K562 (cell line): ENCODE data around the gene DHRS13. TPM values are rescaled to one million over a fixed set of nuclear protein-coding genes. Genes with fewer than 3 reads are reported as not detected.
A peak's percentile ranks its signal among the peaks of the same experiment; 100 is the strongest.

ENCODE experiments used
- CBX5 ChIP-seq: IDR thresholded peaks from 2 replicates; pipeline ENCODE4 v1.6.1; 2014; ENCODE audit warnings: low read depth, borderline replicate concordance
- FOS ChIP-seq: IDR thresholded peaks from 3 replicates; pipeline ENCODE4 v1.6.1; 2011; ENCODE audit not compliant: insufficient read length; ENCODE audit errors: extremely low read depth
- FOXJ3 ChIP-seq: sonication (generic); formaldehyde crosslinking; IDR thresholded peaks from 2 replicates; pipeline ENCODE4 v1.4.0; 2020; ENCODE audit warnings: mild to moderate bottlenecking, missing genetic modification reagents
- NCOA4 ChIP-seq: fragments of 450-650 bp; IDR thresholded peaks from 2 replicates; pipeline ENCODE4 v1.6.1; 2018; ENCODE audit warnings: mild to moderate bottlenecking; ENCODE audit not compliant: partially characterized antibody
- NELFE ChIP-seq: IDR thresholded peaks from 2 replicates; pipeline ENCODE4 v1.6.1; 2011; ENCODE audit warnings: mild to moderate bottlenecking; ENCODE audit not compliant: insufficient read depth, insufficient read length
- POLR3A ChIP-seq: IDR thresholded peaks from 2 replicates; pipeline ENCODE4 v1.6.1; 2011; ENCODE audit warnings: borderline replicate concordance, mild to moderate bottlenecking, moderate library complexity; ENCODE audit not compliant: insufficient read length, insufficient read depth; ENCODE audit errors: extremely low read depth
- SMARCB1 ChIP-seq: IDR thresholded peaks from 2 replicates; pipeline ENCODE4 v1.6.1; 2011; ENCODE audit warnings: improper control_type of control experiment, low read depth; ENCODE audit not compliant: insufficient read length
- TAL1 ChIP-seq: fragments of 450-650 bp; IDR thresholded peaks from 2 replicates; pipeline ENCODE4 v1.6.1; 2016; ENCODE audit warnings: mild to moderate bottlenecking
- ZFP1 ChIP-seq: fragments of 450-650 bp; formaldehyde crosslinking; IDR thresholded peaks from 2 replicates; pipeline ENCODE4 v1.4.0; 2020; ENCODE audit warnings: mild to moderate bottlenecking, mixed read lengths
- ZNF431 ChIP-seq: sonication (generic); formaldehyde crosslinking; IDR thresholded peaks from 2 replicates; pipeline ENCODE4 v1.8.0; 2022; ENCODE audit warnings: mild to moderate bottlenecking, missing genetic modification reagents
- ZNF780A ChIP-seq: fragments of 250-450 bp; sonication (Bioruptor Pico); IDR thresholded peaks from 2 replicates; pipeline ENCODE4 v1.5.0; 2021; ENCODE audit warnings: mild to moderate bottlenecking
- polyA plus RNA-seq, 8 experiments: library from polyadenylated mRNA; depleted of rRNA in 4 of 8; stranded (reverse) in 5 of 8; unstranded in 3 of 8; fragments of >200 nt; fragmentation: Nextera tagmentation in 2 of 8; fragmentation: Illumina TruSeq in 1 of 8; extraction: Ambion mirVana in 2 of 8; extraction: Trizol in 1 of 8; gene quantifications; 2 replicates each; pipeline versions ENCODE4 v1.2.1 to v1.2.3, GENCODE V29; 2011 to 2014; ENCODE audit warnings: inconsistent platforms in 1 of 8, missing spikeins in 1 of 8
- total RNA-seq, 7 experiments: library from RNA; depleted of rRNA in 6 of 7; stranded (reverse); fragments of >200 nt in 6 of 7; fragmentation: Illumina TruSeq in 2 of 7; extraction: Trizol in 2 of 7; gene quantifications; 2 replicates each; pipeline versions ENCODE4 v1.2.1 to v1.2.3, GENCODE V29; 2011 to 2021; ENCODE audit warnings: low replicate concordance in 1 of 7
- TF ChIP-seq, protein P1 (sequence below): sonication (generic); formaldehyde crosslinking; IDR thresholded peaks from 2 replicates; pipeline ENCODE4 v1.8.1; 2022; ENCODE audit warnings: missing genetic modification reagents
- TF ChIP-seq, protein P2 (sequence below), 2 experiments: fragments of 450-650 bp; IDR thresholded peaks; 2 replicates each; pipeline ENCODE4 v1.6.1; 2016
- TF ChIP-seq, protein P3 (sequence below): fragments of 150-350 bp; conservative IDR thresholded peaks from 2 replicates; pipeline ENCODE4 v1.6.1; 2014; ENCODE audit warnings: low read length
- TF ChIP-seq, protein P4 (sequence below): fragments of 250-450 bp; sonication (Bioruptor Pico); IDR thresholded peaks from 2 replicates; pipeline ENCODE4 v1.5.0; 2021; ENCODE audit warnings: mild to moderate bottlenecking, borderline replicate concordance
- TF ChIP-seq, protein P5 (sequence below): fragments of 200-800 bp; sonication (Bioruptor generic); IDR thresholded peaks from 2 replicates; pipeline ENCODE4 v1.6.1; 2017; ENCODE audit warnings: missing genetic modification characterization, missing compliant biosample characterization
- TF ChIP-seq, protein P6 (sequence below): sonication (generic); formaldehyde crosslinking; IDR thresholded peaks from 2 replicates; pipeline ENCODE4 v1.5.0; 2020; ENCODE audit warnings: missing genetic modification reagents

The DHRS13 gene
- total and polyA plus RNA-seq, 9 of the 15 experiments (the other 6 are each of a cell fraction or from before 2014, with no cell fraction given), result 0.32 to 52.3 (median 34.3) TPM; not detected in 1

DNA sequence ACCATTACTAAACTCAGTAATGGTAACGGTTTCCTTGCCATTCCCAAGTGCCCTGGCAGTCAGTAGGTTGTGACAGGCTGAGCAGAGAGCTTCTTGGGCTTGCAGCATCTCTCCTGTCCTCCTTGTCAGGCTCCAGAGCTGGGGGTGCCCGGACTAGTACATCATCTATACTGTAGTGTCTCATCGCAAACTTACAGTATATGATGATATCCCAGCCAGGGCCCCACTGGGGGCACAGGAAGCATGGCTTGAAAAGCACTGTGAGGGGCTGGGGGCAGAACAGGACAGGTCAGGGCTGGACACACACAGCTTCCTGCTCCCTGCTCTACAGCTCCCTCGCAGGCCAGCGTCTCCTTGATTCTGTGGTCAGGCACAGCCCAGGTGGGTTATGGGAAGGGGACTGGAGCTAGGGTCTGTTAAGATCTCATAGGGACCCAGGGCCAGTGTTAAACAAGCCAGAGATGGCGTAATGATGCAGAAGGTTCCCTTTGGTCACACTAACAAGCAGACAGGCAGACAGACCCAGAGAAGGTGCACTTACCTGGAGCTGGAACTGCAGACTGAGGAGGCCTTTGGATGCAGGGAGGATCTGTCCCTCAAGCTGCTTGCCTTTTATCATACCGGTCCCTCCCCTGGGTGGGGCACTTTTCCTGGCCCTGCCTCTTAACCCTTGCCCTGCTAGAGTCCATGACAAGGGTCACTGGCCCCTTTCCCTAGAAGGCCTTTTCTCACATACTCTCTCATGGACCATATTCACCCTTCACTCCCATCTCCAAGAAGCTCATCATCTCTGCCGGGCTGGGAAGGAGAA is 41.3 kb downstream of the DHRS13 start (continued):
- TF ChIP-seq FOXJ3 (CRISPR knock-in tag) (no peak), ZFP1 (CRISPR knock-in tag) (no peak), NCOA4 (no peak), TAL1 (0 out of 2 replicates have a peak, but pooled peaks have one; percentile 7), CBX5 (no peak), NELFE (no peak), POLR3A (no peak), SMARCB1 (no peak), FOS (no peak), ZNF431 (CRISPR knock-in tag) (no peak), ZNF780A (CRISPR knock-in tag) (no peak)
- TF ChIP-seq, protein P1, sequence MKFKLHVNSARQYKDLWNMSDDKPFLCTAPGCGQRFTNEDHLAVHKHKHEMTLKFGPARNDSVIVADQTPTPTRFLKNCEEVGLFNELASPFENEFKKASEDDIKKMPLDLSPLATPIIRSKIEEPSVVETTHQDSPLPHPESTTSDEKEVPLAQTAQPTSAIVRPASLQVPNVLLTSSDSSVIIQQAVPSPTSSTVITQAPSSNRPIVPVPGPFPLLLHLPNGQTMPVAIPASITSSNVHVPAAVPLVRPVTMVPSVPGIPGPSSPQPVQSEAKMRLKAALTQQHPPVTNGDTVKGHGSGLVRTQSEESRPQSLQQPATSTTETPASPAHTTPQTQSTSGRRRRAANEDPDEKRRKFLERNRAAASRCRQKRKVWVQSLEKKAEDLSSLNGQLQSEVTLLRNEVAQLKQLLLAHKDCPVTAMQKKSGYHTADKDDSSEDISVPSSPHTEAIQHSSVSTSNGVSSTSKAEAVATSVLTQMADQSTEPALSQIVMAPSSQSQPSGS (CRISPR knock-in tag), result no peak
- TF ChIP-seq, protein P2, sequence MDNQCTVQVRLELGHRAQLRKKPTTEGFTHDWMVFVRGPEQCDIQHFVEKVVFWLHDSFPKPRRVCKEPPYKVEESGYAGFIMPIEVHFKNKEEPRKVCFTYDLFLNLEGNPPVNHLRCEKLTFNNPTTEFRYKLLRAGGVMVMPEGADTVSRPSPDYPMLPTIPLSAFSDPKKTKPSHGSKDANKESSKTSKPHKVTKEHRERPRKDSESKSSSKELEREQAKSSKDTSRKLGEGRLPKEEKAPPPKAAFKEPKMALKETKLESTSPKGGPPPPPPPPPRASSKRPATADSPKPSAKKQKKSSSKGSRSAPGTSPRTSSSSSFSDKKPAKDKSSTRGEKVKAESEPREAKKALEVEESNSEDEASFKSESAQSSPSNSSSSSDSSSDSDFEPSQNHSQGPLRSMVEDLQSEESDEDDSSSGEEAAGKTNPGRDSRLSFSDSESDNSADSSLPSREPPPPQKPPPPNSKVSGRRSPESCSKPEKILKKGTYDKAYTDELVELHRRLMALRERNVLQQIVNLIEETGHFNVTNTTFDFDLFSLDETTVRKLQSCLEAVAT (IDR thresholded peaks at IDR 0.05), result peak; percentile 35 to 89
- TF ChIP-seq, protein P3, sequence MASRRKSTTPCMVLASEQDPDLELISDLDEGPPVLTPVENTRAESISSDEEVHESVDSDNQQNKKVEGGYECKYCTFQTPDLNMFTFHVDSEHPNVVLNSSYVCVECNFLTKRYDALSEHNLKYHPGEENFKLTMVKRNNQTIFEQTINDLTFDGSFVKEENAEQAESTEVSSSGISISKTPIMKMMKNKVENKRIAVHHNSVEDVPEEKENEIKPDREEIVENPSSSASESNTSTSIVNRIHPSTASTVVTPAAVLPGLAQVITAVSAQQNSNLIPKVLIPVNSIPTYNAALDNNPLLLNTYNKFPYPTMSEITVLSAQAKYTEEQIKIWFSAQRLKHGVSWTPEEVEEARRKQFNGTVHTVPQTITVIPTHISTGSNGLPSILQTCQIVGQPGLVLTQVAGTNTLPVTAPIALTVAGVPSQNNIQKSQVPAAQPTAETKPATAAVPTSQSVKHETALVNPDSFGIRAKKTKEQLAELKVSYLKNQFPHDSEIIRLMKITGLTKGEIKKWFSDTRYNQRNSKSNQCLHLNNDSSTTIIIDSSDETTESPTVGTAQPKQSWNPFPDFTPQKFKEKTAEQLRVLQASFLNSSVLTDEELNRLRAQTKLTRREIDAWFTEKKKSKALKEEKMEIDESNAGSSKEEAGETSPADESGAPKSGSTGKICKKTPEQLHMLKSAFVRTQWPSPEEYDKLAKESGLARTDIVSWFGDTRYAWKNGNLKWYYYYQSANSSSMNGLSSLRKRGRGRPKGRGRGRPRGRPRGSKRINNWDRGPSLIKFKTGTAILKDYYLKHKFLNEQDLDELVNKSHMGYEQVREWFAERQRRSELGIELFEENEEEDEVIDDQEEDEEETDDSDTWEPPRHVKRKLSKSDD, result no peak
- TF ChIP-seq, protein P4, sequence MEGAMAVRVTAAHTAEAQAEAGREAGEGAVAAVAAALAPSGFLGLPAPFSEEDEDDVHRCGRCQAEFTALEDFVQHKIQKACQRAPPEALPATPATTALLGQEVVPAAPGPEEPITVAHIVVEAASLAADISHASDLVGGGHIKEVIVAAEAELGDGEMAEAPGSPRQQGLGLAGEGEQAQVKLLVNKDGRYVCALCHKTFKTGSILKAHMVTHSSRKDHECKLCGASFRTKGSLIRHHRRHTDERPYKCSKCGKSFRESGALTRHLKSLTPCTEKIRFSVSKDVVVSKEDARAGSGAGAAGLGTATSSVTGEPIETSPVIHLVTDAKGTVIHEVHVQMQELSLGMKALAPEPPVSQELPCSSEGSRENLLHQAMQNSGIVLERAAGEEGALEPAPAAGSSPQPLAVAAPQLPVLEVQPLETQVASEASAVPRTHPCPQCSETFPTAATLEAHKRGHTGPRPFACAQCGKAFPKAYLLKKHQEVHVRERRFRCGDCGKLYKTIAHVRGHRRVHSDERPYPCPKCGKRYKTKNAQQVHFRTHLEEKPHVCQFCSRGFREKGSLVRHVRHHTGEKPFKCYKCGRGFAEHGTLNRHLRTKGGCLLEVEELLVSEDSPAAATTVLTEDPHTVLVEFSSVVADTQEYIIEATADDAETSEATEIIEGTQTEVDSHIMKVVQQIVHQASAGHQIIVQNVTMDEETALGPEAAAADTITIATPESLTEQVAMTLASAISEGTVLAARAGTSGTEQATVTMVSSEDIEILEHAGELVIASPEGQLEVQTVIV (CRISPR knock-in tag), result no peak
- TF ChIP-seq, protein P5, sequence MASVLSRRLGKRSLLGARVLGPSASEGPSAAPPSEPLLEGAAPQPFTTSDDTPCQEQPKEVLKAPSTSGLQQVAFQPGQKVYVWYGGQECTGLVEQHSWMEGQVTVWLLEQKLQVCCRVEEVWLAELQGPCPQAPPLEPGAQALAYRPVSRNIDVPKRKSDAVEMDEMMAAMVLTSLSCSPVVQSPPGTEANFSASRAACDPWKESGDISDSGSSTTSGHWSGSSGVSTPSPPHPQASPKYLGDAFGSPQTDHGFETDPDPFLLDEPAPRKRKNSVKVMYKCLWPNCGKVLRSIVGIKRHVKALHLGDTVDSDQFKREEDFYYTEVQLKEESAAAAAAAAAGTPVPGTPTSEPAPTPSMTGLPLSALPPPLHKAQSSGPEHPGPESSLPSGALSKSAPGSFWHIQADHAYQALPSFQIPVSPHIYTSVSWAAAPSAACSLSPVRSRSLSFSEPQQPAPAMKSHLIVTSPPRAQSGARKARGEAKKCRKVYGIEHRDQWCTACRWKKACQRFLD (CRISPR knock-in tag), result 0 out of 2 replicates have a peak, but pooled peaks have one; percentile 39
- TF ChIP-seq, protein P6, sequence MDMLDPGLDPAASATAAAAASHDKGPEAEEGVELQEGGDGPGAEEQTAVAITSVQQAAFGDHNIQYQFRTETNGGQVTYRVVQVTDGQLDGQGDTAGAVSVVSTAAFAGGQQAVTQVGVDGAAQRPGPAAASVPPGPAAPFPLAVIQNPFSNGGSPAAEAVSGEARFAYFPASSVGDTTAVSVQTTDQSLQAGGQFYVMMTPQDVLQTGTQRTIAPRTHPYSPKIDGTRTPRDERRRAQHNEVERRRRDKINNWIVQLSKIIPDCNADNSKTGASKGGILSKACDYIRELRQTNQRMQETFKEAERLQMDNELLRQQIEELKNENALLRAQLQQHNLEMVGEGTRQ (CRISPR knock-in tag), result no peak
